ENCODE measurements around the gene APELA.
A peak's percentile ranks its signal among the peaks of the same experiment; 100 is the strongest.
"Not testable (repeated sequence)": the region's sequence is repeated elsewhere in the genome, so short reads cannot be mapped to it uniquely, and the experiment has no call there.

Gene APELA

DNA sequence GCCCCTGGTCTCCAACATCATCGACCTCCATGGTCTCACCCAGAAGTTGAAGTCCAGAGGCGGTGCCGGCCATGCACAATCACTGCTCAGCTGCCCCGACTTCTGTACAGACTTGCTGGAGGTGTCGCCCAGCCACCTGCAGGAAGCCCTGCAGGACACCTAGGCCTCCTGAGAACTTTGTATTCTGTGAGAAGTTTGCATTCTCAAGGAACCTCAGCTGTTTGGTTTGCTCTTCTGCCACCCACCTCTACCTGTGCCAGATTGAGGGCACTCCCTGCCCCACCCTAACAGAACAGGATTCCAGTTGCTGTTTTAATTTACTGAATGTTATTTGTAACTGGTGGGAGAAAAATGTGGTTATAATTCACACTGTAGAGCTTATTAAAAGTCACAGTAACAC, 53.7 kb downstream of the APELA start:
- DNase-seq: no peak
- H3K4me3 Mint-ChIP-seq: no peak overlapping the region
- H3K4me1 Mint-ChIP-seq: peaks cover 3% of the 10 kb centered on the region
- H3K36me3 Mint-ChIP-seq (ENCODE audit: low read depth): peaks cover 6% of the 10 kb centered on the region
- no peak for TF ChIP-seq CTCF (IDR thresholded peaks at IDR 0.05)
- no peak overlapping the region for H3K27ac Mint-ChIP-seq
- no peaks in the 10 kb centered on the region for H3K27me3 Mint-ChIP-seq (ENCODE audit: low read depth, poor library complexity)
- H3K9me3 Mint-ChIP-seq: peaks cover 10% of the 10 kb centered on the region

DNA sequence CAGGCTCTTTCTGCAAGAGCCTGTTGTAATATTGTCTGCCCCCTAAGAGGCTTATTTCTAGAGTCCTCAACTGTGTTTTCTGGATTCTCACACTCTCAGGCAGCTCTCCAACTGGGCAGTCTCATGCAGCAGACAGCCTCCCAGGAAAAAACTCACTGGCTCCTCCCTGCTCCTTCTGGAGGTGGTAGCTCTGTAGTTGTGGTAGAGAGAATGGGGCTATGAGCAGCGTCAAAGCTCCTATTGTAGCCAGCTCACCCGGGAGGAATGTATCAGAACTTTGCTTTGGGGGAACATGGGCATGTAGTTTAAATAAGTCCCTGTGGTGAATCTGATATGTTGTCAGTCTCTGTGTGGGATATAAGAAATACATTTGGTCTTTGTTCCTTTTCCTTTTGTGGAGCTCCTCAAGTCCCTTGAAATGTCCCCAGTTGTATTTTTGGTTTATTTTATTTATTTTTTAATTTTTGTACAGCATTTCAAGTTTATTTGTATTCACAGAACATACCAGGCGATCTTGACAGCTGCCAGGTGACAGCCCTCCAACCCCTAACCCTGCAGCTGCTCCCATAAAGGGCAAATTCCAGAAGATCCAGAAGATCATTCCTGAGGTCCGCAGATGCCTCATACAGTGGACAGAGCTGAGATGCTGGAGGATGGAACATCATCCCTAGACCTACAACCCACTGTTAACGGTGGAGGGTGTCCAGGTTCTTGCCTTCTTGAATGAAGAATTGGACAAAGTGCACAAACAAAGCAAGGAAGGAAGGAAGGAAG, 54.8 kb downstream of the APELA start:
- no peak overlapping the region for H3K4me3 Mint-ChIP-seq
- peaks cover 10% of the 10 kb centered on the region for H3K9me3 Mint-ChIP-seq
- H3K4me1 Mint-ChIP-seq: peaks cover 12% of the 10 kb centered on the region
- H3K27me3 Mint-ChIP-seq (ENCODE audit: low read depth, poor library complexity): no peaks in the 10 kb centered on the region
- no peak overlapping the region for H3K27ac Mint-ChIP-seq
- TF ChIP-seq CTCF (IDR thresholded peaks at IDR 0.05): no peak
- no peak for DNase-seq
- peaks cover 6% of the 10 kb centered on the region for H3K36me3 Mint-ChIP-seq (ENCODE audit: low read depth)

DNA sequence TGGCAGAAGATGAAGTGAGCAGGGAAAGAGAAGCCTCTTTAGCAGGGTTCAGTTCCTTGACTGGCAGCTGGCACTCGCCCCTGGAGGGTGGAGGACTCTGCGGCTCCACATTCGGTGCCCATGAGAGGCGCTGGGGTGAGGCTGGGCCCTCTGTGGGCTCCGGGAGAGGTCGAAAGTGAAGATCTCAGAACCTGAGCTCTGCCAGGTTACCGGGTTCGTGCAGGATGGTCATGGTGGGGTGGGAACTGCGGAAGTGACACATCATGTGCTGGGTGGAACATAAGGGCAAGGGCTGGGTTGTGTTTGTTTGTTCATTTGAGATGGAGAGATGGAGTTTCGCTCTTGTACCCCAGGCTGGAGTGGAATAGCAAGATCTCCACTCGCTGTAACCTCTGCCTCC, 56.3 kb downstream of the APELA start:
- TF ChIP-seq CTCF (IDR thresholded peaks at IDR 0.05): no peak
- Mint-ChIP-seq H3K4me3 (no peak overlapping the region), H3K9me3 (peaks cover 10% of the 10 kb centered on the region), H3K4me1 (peaks cover 12% of the 10 kb centered on the region), H3K36me3 (ENCODE audit: low read depth) (peaks cover 6% of the 10 kb centered on the region), H3K27me3 (ENCODE audit: low read depth, poor library complexity) (no peaks in the 10 kb centered on the region), H3K27ac (peak overlapping the region; percentile 87)
- no peak for DNase-seq

DNA sequence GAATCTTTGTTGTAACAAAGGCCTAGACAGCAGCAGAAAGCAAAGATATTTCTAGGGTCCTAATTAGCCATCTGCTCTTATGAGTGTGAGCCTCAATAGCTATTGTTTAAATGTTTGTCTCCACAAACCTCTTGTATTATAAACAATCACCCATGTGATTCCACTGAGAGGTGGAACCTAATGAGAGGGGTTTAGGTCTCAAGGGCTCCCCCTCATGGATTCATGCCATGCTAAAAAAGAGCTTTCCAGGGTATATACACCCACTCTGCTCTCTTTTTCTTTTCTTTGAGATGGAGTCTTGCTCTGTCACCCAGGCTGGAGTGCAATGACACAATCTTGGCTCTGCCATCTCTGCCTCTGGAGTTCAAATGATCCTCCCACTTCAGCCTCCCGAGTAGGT, 58.4 kb downstream of the APELA start:
- H3K36me3 Mint-ChIP-seq (ENCODE audit: low read depth): no peaks in the 10 kb centered on the region
- H3K9me3 Mint-ChIP-seq: no peaks in the 10 kb centered on the region
- H3K27ac Mint-ChIP-seq: peak overlapping the region; percentile 71
- no peak for DNase-seq
- H3K27me3 Mint-ChIP-seq (ENCODE audit: low read depth, poor library complexity): no peaks in the 10 kb centered on the region
- H3K4me1 Mint-ChIP-seq: peaks cover 20% of the 10 kb centered on the region
- no peak overlapping the region for H3K4me3 Mint-ChIP-seq
- TF ChIP-seq CTCF (IDR thresholded peaks at IDR 0.05): no peak

DNA sequence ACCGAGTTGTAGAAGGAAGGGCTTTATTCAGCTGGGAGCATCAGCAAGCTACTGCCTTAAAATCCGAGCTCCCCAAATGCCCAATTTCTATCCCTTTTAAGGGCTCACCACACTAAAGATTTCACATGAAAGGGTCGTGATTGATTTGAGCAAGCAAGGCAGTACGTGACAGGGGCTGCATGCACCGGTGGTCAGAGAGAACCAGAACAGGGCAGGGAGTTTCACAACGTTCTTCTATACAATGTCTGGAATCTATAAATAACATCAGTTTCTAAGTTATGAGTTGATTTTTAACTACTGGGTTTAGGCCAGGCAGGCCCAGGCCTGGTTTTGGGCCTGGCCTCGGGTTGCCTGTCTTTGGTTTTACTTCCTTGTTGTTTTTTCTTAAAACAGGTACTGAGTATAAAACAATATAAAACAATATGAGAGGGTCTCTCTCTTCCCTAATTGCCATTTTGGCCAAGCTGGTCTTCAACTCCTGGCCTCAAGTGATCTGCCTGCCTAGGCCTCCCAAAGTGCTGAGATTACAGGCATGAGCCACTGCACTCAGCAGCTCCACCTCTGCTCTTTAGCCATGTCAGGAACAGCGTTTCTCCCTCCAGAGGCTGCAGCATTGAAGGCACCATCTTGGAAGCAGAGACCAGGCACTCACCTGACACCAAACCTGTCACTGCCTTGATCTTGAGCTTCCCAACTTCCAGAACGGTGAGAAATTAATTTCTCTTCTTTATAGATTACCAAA, 59.1 kb downstream of the APELA start:
- H3K9me3 Mint-ChIP-seq; DNase-seq; H3K36me3 Mint-ChIP-seq (ENCODE audit: low read depth); H3K27me3 Mint-ChIP-seq (ENCODE audit: low read depth, poor library complexity); H3K4me3 Mint-ChIP-seq: not testable (repeated sequence)
- Mint-ChIP-seq H3K27ac (peak overlapping the region; percentile 71), H3K4me1 (peaks cover 20% of the 10 kb centered on the region)

- DNase-seq: no peak
- H3K4me3 Mint-ChIP-seq: no peak overlapping the region
- peak; percentile 11 for TF ChIP-seq CTCF (IDR thresholded peaks at IDR 0.05)
- peaks cover 20% of the 10 kb centered on the region for H3K4me1 Mint-ChIP-seq
- no peak overlapping the region for H3K27ac Mint-ChIP-seq
- no peaks in the 10 kb centered on the region for H3K36me3 Mint-ChIP-seq (ENCODE audit: low read depth)
- H3K9me3 Mint-ChIP-seq: no peaks in the 10 kb centered on the region
- H3K27me3 Mint-ChIP-seq (ENCODE audit: low read depth, poor library complexity): peaks cover 3% of the 10 kb centered on the region
Measured at GRCh38 chr4:164937576-164938270, 60.7 kb downstream of the APELA start.
